Measurements from ENCODE around the gene JUP.

JUP gene

GRCh38 chr17:41750862-41751261 lies 35.6 kb downstream of the JUP start:
- no peak for DNase-seq

GRCh38 chr17:41748275-41748674 lies 38.2 kb downstream of the JUP start:
- no peak for DNase-seq

DNA sequence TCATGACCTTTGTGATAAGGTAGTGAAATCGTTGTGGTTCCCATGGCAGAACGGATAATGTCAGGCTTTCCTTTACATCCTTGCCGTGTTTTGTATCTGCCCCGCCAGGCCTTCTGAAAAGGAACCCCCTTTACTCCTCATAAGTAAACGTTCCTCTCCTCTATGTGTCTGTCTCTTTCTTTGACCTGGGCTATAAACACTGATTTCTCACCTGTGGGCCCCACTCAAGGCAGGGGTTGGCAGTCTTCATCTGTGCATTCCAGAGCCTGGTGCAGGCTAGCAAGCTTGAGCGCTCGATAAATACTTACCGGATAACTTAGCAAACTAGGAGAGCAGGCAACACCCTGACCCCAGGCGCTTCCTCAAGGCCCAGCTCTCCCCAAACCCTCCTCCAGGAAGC lies 44.8 kb downstream of the JUP start:
- DNase-seq, result no peak

GRCh38 chr17:41740506-41740905 lies 46.0 kb downstream of the JUP start:
- DNase-seq, result no peak

- DNase-seq, result no peak
Measured at GRCh38 chr17:41739661-41740352, 46.7 kb downstream of the JUP start.

DNA sequence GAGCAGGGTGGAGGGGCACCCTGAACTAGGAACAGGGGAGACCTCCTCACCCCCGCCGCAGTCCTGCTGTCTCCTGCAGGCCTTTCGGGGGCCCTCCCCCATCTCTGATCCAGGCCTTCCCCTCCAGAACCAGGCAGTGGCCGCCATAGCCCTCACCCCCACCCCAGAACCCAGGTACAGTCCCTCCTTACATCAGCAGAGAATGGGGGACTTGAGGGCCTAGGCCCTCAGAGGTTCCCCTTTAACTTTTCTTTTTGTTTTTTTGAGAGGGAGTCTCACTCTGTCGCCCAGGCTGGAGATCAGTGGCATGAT lies 47.8 kb downstream of the JUP start:
- DNase-seq, result no peak

GRCh38 chr17:41738077-41738800 lies 48.3 kb downstream of the JUP start:
- peak; percentile 84 to 85 for DNase-seq

DNA sequence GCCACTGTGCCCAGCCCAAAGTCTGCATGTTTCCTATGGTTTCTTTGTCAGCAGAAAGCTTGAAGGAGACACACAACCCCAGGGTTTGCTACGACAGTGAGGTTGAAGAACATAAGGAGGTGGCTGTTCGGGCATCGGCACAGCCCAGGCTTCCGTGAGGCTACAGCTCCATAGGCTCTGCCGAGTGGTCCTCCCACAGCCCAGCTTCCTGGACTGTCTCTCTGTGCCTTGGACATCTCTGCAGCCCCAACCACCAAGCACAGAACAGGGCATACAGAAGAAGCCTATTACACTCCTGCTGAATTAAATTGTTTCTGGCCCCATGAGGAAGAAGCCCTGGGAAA lies 48.9 kb downstream of the JUP start:
- no peak for DNase-seq

DNA sequence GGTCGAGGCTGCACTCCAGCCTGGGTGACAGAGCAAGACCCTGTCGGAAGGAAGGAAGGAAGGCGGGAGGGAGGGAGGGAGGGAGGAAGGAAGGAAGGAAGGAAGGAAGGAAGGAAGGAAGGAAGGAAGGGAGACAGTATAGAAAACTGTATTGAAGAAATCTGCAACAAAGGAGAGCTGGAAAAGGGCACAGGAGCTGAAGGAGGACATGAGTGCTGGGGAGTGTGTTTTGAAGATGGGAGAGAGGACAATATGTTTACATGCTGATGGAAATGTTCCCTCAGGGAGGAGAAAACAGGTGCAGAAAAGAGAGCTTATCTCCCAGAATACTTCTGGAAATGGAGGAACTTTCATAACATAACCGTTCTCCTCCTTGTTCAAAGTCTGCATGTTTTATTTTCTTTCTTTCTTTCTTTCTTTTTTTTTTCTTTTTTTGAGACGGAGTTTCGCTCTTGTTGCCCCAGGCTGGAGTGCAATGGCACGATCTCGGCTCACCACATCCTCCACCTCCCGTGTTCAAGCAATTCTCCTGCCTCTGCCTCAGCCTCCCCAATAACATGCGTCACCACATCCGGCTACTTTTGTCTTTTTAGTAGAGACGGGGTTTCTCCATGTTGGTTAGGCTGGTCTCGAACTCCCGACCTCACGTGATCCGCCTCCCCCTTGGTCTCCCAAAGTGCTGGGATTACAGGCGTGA lies 49.4 kb downstream of the JUP start:
- DNase-seq, result no peak

DNA sequence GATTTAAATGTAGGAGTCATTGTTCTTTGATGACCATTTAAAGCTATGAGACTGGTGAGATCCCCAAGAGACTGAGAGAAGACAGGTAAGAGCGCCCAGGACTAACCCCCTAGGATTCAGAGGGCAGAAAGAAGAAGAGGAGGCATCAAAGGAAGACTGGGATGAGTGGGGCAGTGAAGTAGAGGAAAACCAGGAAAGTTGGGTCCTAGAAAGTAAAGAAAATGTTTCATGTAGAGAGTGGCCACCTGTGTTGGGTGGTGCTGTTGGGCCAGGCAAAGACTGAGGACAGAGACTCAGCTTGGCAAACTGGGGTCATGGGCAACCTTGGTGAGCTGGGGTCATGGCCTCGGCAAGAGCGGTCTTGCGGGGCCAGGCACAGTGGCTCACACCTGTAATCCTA lies 50.8 kb downstream of the JUP start:
- DNase-seq, result no peak

- DNase-seq, result no peak
Measured at GRCh38 chr17:41734949-41735313, 51.6 kb downstream of the JUP start.

DNA sequence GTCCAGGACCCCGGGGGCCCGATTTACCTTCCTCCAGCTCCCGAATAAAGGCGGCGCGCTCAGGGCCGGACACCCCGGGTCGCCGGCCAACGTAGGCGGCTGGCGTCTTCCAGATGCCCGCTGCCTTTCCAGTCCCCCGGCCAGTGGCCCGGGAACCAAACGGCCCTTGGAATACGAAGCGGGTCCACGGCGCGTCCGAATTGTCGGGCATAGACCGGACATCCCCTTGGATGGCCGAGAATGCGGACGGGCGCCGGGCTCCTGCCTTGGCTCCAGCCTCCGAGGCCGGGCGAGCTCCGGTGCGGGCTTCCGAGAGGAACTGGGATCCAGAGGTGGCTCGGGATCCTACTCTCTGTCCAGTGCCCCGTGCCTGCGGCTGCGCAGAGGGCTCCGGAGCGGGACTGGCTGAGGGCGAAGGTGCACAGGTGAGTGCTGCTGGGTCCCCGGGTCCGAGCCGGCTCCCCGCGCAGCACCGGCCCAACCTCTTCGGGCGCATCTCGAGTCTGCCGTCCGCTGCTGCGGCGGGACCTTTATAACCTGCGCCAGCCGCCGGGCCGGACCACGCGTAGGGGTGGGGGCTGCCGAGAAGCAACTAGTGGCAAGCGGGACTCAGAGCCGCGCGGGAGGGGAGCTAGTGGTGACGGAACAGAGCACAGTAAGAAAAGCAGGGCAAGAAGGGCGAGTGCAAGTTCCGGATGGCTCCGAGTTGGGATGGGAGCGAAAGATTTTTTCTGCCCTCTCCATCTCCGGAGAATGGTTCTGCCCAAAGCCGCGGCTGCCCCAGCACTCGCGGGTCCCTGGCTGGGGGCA lies 52.2 kb downstream of the JUP start, which contains the start of gene HAP1:
Gene HAP1, minus strand, starts transcription at position 505 of the 810 bp plus-strand sequence. Its CDS starts 9 bp downstream, at position 496.
- DNase-seq, result peak in 1 of 2 donors; percentile 36

DNA sequence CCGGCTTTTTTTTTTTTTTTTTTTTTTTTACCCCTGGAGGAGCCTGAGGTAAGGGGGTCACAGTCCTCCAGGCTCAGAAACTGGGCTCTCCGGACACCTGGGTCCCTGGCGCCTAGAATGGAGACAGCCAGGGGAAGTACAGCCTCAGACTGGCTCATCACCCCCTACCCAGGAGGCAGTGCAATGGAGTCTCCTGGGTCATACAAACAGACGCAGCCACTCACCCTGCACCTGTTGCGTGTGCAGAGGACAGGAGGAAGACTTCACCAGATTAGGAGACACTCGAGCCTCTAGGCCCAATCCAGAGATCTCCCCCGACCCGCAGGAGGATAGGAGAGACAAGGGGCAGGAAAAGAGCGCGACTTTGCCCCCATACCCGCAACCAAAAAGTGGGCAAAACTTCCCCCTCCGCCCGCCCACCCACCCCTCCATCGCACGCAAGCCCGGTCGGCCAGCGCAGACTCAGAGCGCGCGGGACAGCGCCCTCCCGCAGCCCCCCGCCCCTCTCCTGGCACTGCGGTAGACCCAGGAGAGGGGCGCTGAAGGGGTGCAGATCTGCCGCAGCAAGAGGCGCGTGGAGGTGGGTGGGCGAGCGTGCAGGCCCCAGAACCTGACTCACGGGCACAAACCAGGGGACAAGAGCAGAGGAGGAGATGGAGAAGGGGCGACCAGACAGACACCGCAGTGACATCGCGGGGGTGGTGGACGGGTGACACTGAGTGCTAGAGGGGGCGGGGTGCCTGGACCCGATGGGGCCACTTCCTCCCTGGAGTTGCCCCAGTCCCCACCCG lies 53.0 kb downstream of the JUP start:
- DNase-seq, result no peak

DNA sequence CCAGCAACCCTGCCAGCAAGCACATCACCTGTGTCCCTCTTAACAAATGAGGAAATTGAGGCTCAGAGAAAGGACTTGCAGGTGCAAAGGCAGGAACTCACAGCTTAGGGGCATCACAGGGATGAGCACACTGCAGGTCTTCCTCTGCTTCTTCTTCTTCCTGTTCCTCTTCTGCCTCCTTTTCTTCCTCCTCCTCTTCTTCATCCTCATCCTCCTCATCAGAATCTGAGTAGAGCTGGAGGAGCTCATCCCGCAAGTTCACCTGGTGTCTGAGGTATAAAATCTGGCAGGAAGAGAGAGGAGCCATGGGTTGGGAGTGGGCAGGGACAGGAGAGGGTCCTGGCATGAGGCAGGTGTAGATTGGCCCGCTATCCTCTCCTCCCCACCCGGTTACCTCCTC lies 54.7 kb downstream of the JUP start:
- DNase-seq, result no peak

GRCh38 chr17:41730479-41730878 lies 56.0 kb downstream of the JUP start:
- no peak for DNase-seq

GRCh38 chr17:41728056-41728455 lies 58.5 kb downstream of the JUP start:
- no peak for DNase-seq

GRCh38 chr17:41725134-41725533 lies 61.4 kb downstream of the JUP start:
- no peak for DNase-seq

GRCh38 chr17:41724476-41725050 lies 61.9 kb downstream of the JUP start:
- DNase-seq, result no peak

DNA sequence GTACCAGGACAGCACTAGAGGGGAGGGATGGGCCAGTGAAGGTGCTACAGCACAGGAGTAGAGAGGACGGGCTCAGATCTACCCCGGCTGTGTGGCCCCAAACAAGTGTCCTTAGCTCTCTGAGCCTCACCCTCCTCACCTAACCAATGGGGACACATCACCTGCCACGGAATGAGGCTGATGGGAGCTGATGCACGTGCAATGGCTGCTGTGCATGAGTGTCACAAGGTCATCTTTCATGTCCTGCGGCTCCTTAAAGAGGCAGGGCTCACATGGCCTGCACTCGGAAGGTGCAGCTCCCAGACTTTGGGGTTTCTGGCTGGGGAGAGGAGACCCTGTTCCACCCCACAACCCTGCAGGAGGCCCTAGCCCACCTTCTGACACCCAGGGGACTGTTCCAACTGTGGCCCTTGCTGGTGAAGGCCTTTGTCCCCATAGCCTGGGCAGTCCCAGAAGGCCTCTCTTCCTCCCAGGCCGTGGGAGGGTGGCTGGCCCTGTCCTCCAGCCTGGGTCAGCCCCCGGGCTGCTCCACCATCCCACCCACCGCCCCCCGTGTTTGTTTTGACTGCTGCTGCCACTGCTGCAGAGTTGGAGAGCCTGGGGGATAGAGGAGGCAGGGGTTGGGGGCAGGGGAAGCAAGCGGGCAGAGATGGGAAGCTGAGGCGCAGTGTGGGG lies 62.6 kb downstream of the JUP start:
- no peak for DNase-seq

DNA sequence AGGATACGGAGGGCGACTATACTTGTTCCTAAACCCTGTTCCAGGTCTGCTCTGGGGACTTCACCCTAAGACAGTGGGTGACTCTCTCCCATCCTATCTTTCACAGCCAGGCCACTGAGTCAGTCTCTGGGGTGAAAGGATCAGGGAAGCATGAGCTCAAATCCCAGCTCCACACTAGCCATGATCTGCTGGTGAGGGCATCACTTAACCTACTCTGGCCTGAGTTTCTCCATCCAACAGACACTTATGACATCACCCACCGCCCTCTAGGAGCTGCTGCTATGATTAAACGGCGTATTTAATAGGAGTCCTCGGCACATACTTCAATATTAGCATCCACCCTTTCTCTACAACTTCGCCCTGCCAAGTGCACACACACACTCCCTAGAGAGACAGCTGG lies 64.3 kb downstream of the JUP start:
- no peak for DNase-seq

GRCh38 chr17:41718287-41718645 lies 68.2 kb downstream of the JUP start:
- no peak for DNase-seq

All from stimulated activated CD4-positive, alpha-beta T cell treated with anti-CD3 and anti-CD28 coated beads, Interleukin-2, amount 100 ng/mL, for 24 hours (primary cell).